HCT116 (cell line): Measurements from ENCODE around the gene APOBEC3B. TPM values are rescaled to one million over a fixed set of nuclear protein-coding genes. Genes with fewer than 3 reads are reported as not detected.

Experiments used
- ATAC-seq: fragments of 200-7000 bp; cut with Tn5 transposase; 2 replicates; pipeline ENCODE4 v1.9.1; 2020; ENCODE audit warnings: mild to moderate bottlenecking, moderate library complexity
- BruUV-seq: library from RNA; stranded (reverse); fragments of 400-500 nt; replicated peaks from 2 replicates; lab custom pipeline; 2021; lab: Mats Ljungman, UMichigan
- CTCF ChIA-PET: fragments of 300-600 bp; sonication (Branson Sonifier 250); formaldehyde crosslinking; loops from one replicate; lab custom pipeline; 2021; ENCODE audit warnings: antibody characterized with exemption; lab: Charles Lee
- POLR2A ChIA-PET: fragments of 300-600, 350-600 bp; sonication (Branson Sonifier 250); formaldehyde crosslinking; loops from one replicate; lab custom pipeline; 2021; ENCODE audit warnings: antibody characterized with exemption; lab: Charles Lee
- RAD21 ChIA-PET, 2 experiments: fragments of 300-600 bp; sonication (Branson Sonifier 250); formaldehyde crosslinking; loops; one replicate each; lab custom pipeline; 2023; ENCODE audit warnings: low total read pairs in 2 of 2; ENCODE audit not compliant: uncharacterized antibody in 2 of 2, unreplicated experiment in 2 of 2, low non-redundant PET in 1 of 2; lab: Charles Lee
- DNase-seq: peaks from one replicate; pipeline ENCODE4 v3.0.0-alpha.2; 2010; ENCODE audit warnings: low read depth, low spot score
- H2AFZ ChIP-seq: fragments of 200-600 bp; shearing (Covaris generic), sonication (generic); 2 replicates; pipeline ENCODE4 v1.6.1; 2017; ENCODE audit warnings: low read depth, mixed run types, mixed read lengths, antibody characterized with exemption, low read length; ENCODE audit not compliant: poor library complexity, severe bottlenecking
- H3K27ac ChIP-seq: 2 replicates; pipeline ENCODE4 v1.5.1; 2012; ENCODE audit warnings: low read depth, low read length
- H3K27me3 ChIP-seq: fragments of 200-600 bp; sonication (generic); 2 replicates; pipeline ENCODE4 v1.6.1; 2016; ENCODE audit warnings: mixed run types, low read length, mixed read lengths; ENCODE audit not compliant: insufficient read depth
- H3K36me3 ChIP-seq, 2 experiments: fragments of 200-500 bp in 1 of 2; fragments of 200-600 bp in 1 of 2; sonication (Bioruptor generic) in 1 of 2; sonication (generic) in 1 of 2; 2 replicates each; pipeline versions ENCODE4 v1.5.1 to v1.6.1; 2014 to 2016; ENCODE audit warnings: low read length in 2 of 2, inconsistent platforms in 1 of 2, mixed read lengths in 1 of 2, mixed run types in 1 of 2; ENCODE audit not compliant: insufficient read depth in 2 of 2, control insufficient read depth in 1 of 2
- H3K4me1 ChIP-seq, 2 experiments: fragments of 200-600 bp in 1 of 2; sonication (generic) in 1 of 2; 2 replicates each; pipeline versions ENCODE4 v1.5.1 to v1.6.1; 2012 to 2017; ENCODE audit warnings: low read length in 2 of 2, inconsistent platforms in 1 of 2, mild to moderate bottlenecking in 1 of 2, mixed read lengths in 1 of 2, mixed run types in 1 of 2, moderate library complexity in 1 of 2; ENCODE audit not compliant: insufficient read depth in 2 of 2, control insufficient read depth in 1 of 2
- H3K4me2 ChIP-seq: fragments of 200-600 bp; sonication (generic); 2 replicates; pipeline ENCODE4 v1.6.1; 2017; ENCODE audit warnings: mixed run types, low read length, mixed read lengths
- H3K4me3 ChIP-seq, 2 experiments: fragments of 200-600 bp in 1 of 2; sonication (generic) in 1 of 2; replicated peaks in 1 of 2; 2 replicates each; pipeline ENCODE4 v1.5.1; 2011 to 2016; ENCODE audit warnings: low read length in 2 of 2, control low read depth in 1 of 2, low read depth in 1 of 2, mild to moderate bottlenecking in 1 of 2, mixed read lengths in 1 of 2, mixed run types in 1 of 2
- H3K79me2 ChIP-seq: fragments of 200-600 bp; sonication (generic); 2 replicates; pipeline ENCODE4 v1.6.1; 2017; ENCODE audit warnings: mild to moderate bottlenecking, mixed run types, low read length, moderate library complexity, mixed read lengths; ENCODE audit not compliant: insufficient read depth
- H3K9ac ChIP-seq: fragments of 200-600 bp; sonication (generic); 2 replicates; pipeline ENCODE4 v1.6.1; 2016; ENCODE audit warnings: low read length, mixed read lengths
- H3K9me2 ChIP-seq: fragments of 200-600 bp; sonication (generic), shearing (Covaris generic); 2 replicates; pipeline ENCODE4 v1.6.1; 2017; ENCODE audit warnings: mixed run types, mild to moderate bottlenecking, moderate library complexity; ENCODE audit not compliant: insufficient read depth
- H3K9me3 ChIP-seq, 2 experiments: fragments of 200-500 bp in 1 of 2; fragments of 200-600 bp in 1 of 2; sonication (Bioruptor generic) in 1 of 2; sonication (generic) in 1 of 2; 2 replicates each; pipeline ENCODE4 v1.6.1; 2014 to 2017; ENCODE audit warnings: low read length in 2 of 2, mixed read lengths in 2 of 2, inconsistent platforms in 1 of 2, low read depth in 1 of 2, mild to moderate bottlenecking in 1 of 2, mixed run types in 1 of 2, moderate library complexity in 1 of 2; ENCODE audit not compliant: control insufficient read depth in 1 of 2, insufficient read depth in 1 of 2
- H4K20me1 ChIP-seq: fragments of 200-600 bp; sonication (generic), shearing (Covaris generic); 2 replicates; pipeline ENCODE4 v1.6.1; 2017; ENCODE audit warnings: mixed run types, mild to moderate bottlenecking, moderate library complexity; ENCODE audit not compliant: insufficient read depth
- CBX3 ChIP-seq: IDR thresholded peaks from 2 replicates; pipeline ENCODE4 v1.6.1; 2012; ENCODE audit warnings: low read depth
- EGR1 ChIP-seq: IDR thresholded peaks from 2 replicates; pipeline ENCODE4 v1.6.1; 2012; ENCODE audit warnings: low read depth
- ELF1 ChIP-seq: IDR thresholded peaks from 2 replicates; pipeline ENCODE4 v1.6.1; 2012; ENCODE audit warnings: low read depth, borderline replicate concordance
- EZH2 ChIP-seq: fragments of 200-600 bp; sonication (generic); IDR thresholded peaks from 2 replicates; pipeline ENCODE4 v1.6.1; 2017; ENCODE audit warnings: antibody characterized with exemption, mixed run types
- EZH2phosphoT487 ChIP-seq: fragments of 200-600 bp; IDR thresholded peaks from 2 replicates; pipeline ENCODE4 v1.6.1; 2018; ENCODE audit warnings: antibody characterized with exemption, borderline replicate concordance
- FOSL1 ChIP-seq: IDR thresholded peaks from 2 replicates; pipeline ENCODE4 v1.6.1; 2012; ENCODE audit warnings: low read depth
- JUND ChIP-seq: IDR thresholded peaks from 2 replicates; pipeline ENCODE4 v1.6.1; 2012
- SIN3A ChIP-seq: IDR thresholded peaks from 2 replicates; pipeline ENCODE4 v1.6.1; 2012; ENCODE audit warnings: low read depth
- SP1 ChIP-seq: IDR thresholded peaks from 2 replicates; pipeline ENCODE4 v1.6.1; 2012; ENCODE audit warnings: low read depth
- SRF ChIP-seq: IDR thresholded peaks from 2 replicates; pipeline ENCODE4 v1.6.1; 2012; ENCODE audit warnings: low read depth
- ZFX ChIP-seq: fragments of 450-650 bp; IDR thresholded peaks from 2 replicates; pipeline ENCODE4 v1.6.1; 2017
- ZNF274 ChIP-seq: fragments of 200-500 bp; sonication (Bioruptor generic); IDR thresholded peaks from 2 replicates; pipeline ENCODE4 v1.6.1; 2014; ENCODE audit warnings: mild to moderate bottlenecking, low read depth, low read length, inconsistent platforms
- intact Hi-C: fragments of 100-400 bp; cut with micrococcal nuclease; formaldehyde crosslinking; loops from 2 replicates; pipeline ENCODE4 v1.10.0; 2022
- total RNA-seq: library from RNA; stranded (reverse); gene quantifications from one replicate; pipeline ENCODE4 v1.2.1, GENCODE V29; 2021; ENCODE audit not compliant: unreplicated experiment
- TF ChIP-seq, protein P1 (sequence below): IDR thresholded peaks from 2 replicates; pipeline ENCODE4 v1.6.1; 2012
- TF ChIP-seq, protein P2 (sequence below): IDR thresholded peaks from 2 replicates; pipeline ENCODE4 v1.6.1; 2012; ENCODE audit warnings: low read depth
- TF ChIP-seq, protein P3 (sequence below), 3 experiments: fragments of 200-600 bp in 1 of 3; sonication (generic) in 1 of 3; IDR thresholded peaks in 2 of 3; conservative IDR thresholded peaks in 1 of 3; 2 replicates each; pipeline ENCODE4 v1.5.1; 2012 to 2017; ENCODE audit warnings: low read depth in 2 of 3, low read length in 2 of 3, antibody characterized with exemption in 1 of 3, borderline replicate concordance in 1 of 3, control low read depth in 1 of 3, mild to moderate bottlenecking in 1 of 3, mixed read lengths in 1 of 3, mixed run types in 1 of 3, moderate library complexity in 1 of 3; ENCODE audit not compliant: insufficient read depth in 1 of 3
- TF ChIP-seq, protein P4 (sequence below): IDR thresholded peaks from 2 replicates; pipeline ENCODE4 v1.6.1; 2011; ENCODE audit warnings: mild to moderate bottlenecking, low read length, moderate library complexity; ENCODE audit not compliant: insufficient replicate concordance; ENCODE audit errors: extremely low read depth

APOBEC3B gene
- total RNA-seq, 1 experiment from 2014 or later = 10.3 TPM

DNA sequence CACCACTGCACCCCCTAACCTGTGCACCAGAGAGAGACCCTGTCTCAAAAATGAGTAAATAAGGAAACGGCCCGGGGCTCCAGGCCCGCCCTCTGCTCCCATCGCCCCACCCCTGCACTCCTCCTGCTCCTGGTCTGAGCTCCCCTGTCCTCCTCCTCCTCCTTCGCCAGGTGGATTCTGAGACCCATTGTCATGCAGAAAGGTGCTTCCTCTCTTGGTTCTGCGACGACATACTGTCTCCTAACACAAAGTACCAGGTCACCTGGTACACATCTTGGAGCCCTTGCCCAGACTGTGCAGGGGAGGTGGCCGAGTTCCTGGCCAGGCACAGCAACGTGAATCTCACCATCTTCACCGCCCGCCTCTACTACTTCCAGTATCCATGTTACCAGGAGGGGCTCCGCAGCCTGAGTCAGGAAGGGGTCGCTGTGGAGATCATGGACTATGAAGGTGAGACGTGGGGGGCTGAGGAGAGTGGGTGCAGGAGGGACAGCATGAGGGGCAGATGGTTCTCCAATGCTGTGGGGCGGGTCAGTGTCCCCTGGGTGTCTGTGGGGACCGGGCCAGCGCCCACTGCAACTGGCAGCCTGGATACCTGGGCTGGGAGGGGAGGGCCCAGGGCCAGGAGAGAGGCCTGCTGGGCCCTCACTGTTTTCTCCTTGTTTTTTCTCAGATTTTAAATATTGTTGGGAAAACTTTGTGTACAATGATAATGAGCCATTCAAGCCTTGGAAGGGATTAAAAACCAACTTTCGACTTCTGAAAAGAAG, 35.6 kb downstream of the APOBEC3B start:
- CTCF ChIA-PET = no interaction called here
- POLR2A ChIA-PET = no interaction called here
- H3K36me3 ChIP-seq = peaks cover 0 to 4% of the 10 kb centered on the region in 2 experiments; a peak in 2 of 4 replicates
- DNase-seq = no peak
- no peaks in the 10 kb centered on the region for H3K9me3 ChIP-seq
- H3K27ac ChIP-seq = no peak overlapping the region
- H2AFZ ChIP-seq = no peak overlapping the region
- TF ChIP-seq CBX3 = no peak
- no peak for TF ChIP-seq EZH2phosphoT487
- TF ChIP-seq ZFX = no peak
- TF ChIP-seq, protein P1, sequence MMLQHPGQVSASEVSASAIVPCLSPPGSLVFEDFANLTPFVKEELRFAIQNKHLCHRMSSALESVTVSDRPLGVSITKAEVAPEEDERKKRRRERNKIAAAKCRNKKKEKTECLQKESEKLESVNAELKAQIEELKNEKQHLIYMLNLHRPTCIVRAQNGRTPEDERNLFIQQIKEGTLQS = no peak
- TF ChIP-seq FOSL1 = no peak
- TF ChIP-seq EZH2 = no peak
- TF ChIP-seq SP1 = no peak
- TF ChIP-seq EGR1 = no peak
- no peak for TF ChIP-seq SRF
- TF ChIP-seq, protein P2, sequence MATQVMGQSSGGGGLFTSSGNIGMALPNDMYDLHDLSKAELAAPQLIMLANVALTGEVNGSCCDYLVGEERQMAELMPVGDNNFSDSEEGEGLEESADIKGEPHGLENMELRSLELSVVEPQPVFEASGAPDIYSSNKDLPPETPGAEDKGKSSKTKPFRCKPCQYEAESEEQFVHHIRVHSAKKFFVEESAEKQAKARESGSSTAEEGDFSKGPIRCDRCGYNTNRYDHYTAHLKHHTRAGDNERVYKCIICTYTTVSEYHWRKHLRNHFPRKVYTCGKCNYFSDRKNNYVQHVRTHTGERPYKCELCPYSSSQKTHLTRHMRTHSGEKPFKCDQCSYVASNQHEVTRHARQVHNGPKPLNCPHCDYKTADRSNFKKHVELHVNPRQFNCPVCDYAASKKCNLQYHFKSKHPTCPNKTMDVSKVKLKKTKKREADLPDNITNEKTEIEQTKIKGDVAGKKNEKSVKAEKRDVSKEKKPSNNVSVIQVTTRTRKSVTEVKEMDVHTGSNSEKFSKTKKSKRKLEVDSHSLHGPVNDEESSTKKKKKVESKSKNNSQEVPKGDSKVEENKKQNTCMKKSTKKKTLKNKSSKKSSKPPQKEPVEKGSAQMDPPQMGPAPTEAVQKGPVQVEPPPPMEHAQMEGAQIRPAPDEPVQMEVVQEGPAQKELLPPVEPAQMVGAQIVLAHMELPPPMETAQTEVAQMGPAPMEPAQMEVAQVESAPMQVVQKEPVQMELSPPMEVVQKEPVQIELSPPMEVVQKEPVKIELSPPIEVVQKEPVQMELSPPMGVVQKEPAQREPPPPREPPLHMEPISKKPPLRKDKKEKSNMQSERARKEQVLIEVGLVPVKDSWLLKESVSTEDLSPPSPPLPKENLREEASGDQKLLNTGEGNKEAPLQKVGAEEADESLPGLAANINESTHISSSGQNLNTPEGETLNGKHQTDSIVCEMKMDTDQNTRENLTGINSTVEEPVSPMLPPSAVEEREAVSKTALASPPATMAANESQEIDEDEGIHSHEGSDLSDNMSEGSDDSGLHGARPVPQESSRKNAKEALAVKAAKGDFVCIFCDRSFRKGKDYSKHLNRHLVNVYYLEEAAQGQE = no peak
- TF ChIP-seq SIN3A = no peak
- no peak for TF ChIP-seq JUND
- TF ChIP-seq ELF1 = no peak
- TF ChIP-seq ZNF274 = no peak
- TF ChIP-seq, protein P3, sequence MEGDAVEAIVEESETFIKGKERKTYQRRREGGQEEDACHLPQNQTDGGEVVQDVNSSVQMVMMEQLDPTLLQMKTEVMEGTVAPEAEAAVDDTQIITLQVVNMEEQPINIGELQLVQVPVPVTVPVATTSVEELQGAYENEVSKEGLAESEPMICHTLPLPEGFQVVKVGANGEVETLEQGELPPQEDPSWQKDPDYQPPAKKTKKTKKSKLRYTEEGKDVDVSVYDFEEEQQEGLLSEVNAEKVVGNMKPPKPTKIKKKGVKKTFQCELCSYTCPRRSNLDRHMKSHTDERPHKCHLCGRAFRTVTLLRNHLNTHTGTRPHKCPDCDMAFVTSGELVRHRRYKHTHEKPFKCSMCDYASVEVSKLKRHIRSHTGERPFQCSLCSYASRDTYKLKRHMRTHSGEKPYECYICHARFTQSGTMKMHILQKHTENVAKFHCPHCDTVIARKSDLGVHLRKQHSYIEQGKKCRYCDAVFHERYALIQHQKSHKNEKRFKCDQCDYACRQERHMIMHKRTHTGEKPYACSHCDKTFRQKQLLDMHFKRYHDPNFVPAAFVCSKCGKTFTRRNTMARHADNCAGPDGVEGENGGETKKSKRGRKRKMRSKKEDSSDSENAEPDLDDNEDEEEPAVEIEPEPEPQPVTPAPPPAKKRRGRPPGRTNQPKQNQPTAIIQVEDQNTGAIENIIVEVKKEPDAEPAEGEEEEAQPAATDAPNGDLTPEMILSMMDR (IDR thresholded peaks at IDR 0.05 in 2 of 3, conservative IDR thresholded peaks at IDR 0.05 in 1 of 3; ENCODE audit: borderline replicate concordance in 1 of 3, insufficient read depth in 1 of 3, low read depth in 2 of 3, low read length in 2 of 3) = no peak
- TF ChIP-seq, protein P4, sequence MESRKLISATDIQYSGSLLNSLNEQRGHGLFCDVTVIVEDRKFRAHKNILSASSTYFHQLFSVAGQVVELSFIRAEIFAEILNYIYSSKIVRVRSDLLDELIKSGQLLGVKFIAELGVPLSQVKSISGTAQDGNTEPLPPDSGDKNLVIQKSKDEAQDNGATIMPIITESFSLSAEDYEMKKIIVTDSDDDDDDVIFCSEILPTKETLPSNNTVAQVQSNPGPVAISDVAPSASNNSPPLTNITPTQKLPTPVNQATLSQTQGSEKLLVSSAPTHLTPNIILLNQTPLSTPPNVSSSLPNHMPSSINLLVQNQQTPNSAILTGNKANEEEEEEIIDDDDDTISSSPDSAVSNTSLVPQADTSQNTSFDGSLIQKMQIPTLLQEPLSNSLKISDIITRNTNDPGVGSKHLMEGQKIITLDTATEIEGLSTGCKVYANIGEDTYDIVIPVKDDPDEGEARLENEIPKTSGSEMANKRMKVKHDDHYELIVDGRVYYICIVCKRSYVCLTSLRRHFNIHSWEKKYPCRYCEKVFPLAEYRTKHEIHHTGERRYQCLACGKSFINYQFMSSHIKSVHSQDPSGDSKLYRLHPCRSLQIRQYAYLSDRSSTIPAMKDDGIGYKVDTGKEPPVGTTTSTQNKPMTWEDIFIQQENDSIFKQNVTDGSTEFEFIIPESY = no peak
- TF ChIP-seq, all 23 proteins: peak for 0
- H3K4me1 ChIP-seq = peaks cover 3 to 22% of the 10 kb centered on the region in 2 experiments; a peak in 3 of 4 replicates
- H3K4me2 ChIP-seq = no peak overlapping the region
- no peak for ATAC-seq
- intact Hi-C loops = no loop called here
- RAD21 ChIA-PET = no interaction called here
- H3K27me3 ChIP-seq = no peaks in the 10 kb centered on the region
- no peaks in the 10 kb centered on the region for H3K9me2 ChIP-seq
- no peak overlapping the region for H3K9ac ChIP-seq
- BruUV-seq = no TSS peak
- H3K79me2 ChIP-seq = peaks cover 11% of the 10 kb centered on the region
- no peaks in the 10 kb centered on the region for H4K20me1 ChIP-seq
- no peak overlapping the region for H3K4me3 ChIP-seq
